Measurements from ENCODE around the gene KRTAP24-1. TPM values are rescaled to one million over a fixed set of nuclear protein-coding genes. Genes with fewer than 3 reads are reported as not detected.
A peak's percentile ranks its signal among the peaks of the same experiment; 100 is the strongest.

Gene KRTAP24-1
- total RNA-seq, 2 experiments from 2014 or later, result not detected

GRCh38 chr21:30269803-30270530 lies 12.8 kb downstream of the KRTAP24-1 start:
- POLR2A ChIA-PET, result no interaction called here
- no peak for TF ChIP-seq CTCF (IDR thresholded peaks at IDR 0.05)
- ATAC-seq (no peak), DNase-seq (no peak)
- H3K9me3 Mint-ChIP-seq, result peaks cover 4% of the 10 kb centered on the region
- no peak overlapping the region for H3K27ac Mint-ChIP-seq
- no peaks in the 10 kb centered on the region for H3K36me3 Mint-ChIP-seq (ENCODE audit: low read depth)
- intact Hi-C loops (cut with micrococcal nuclease), result no loop called here
- H3K4me1 Mint-ChIP-seq (ENCODE audit: low read depth), result no peaks in the 10 kb centered on the region
- no peak overlapping the region for H3K4me3 Mint-ChIP-seq
- no peaks in the 10 kb centered on the region for H3K27me3 Mint-ChIP-seq
- CTCF ChIA-PET, result no interaction called here

- peak; percentile 29 for TF ChIP-seq CTCF (IDR thresholded peaks at IDR 0.05)
- Mint-ChIP-seq H3K4me1 (ENCODE audit: low read depth) (no peaks in the 10 kb centered on the region), H3K27me3 (no peaks in the 10 kb centered on the region), H3K4me3 (no peak overlapping the region), H3K27ac (no peak overlapping the region), H3K36me3 (ENCODE audit: low read depth) (no peaks in the 10 kb centered on the region), H3K9me3 (peaks cover 4% of the 10 kb centered on the region)
- DNase-seq (no peak), ATAC-seq (no peak)
- ChIA-PET POLR2A (no interaction called here), CTCF (no interaction called here)
- intact Hi-C loops (cut with micrococcal nuclease), result no loop called here
Observed at GRCh38 chr21:30268608-30269197, 14.0 kb downstream of the KRTAP24-1 start.

- CTCF ChIA-PET, result interaction anchor here (0.8 kb wide), 1 partner anchor 238 kb away, joined by 3 read pairs; no protein-coding TSS in a partner anchor
Observed at GRCh38 chr21:30257773-30258172, 25.0 kb downstream of the KRTAP24-1 start.

GRCh38 chr21:30256100-30256499 lies 26.6 kb downstream of the KRTAP24-1 start:
- intact Hi-C loops (cut with micrococcal nuclease), result no loop called here
- POLR2A ChIA-PET, result no interaction called here
- no peaks in the 10 kb centered on the region for H3K4me1 Mint-ChIP-seq (ENCODE audit: low read depth)
- H3K27me3 Mint-ChIP-seq, result no peaks in the 10 kb centered on the region
- no peaks in the 10 kb centered on the region for H3K36me3 Mint-ChIP-seq (ENCODE audit: low read depth)
- CTCF ChIA-PET, result no interaction called here
- H3K4me3 Mint-ChIP-seq, result no peak overlapping the region
- TF ChIP-seq CTCF (IDR thresholded peaks at IDR 0.05), result no peak
- H3K9me3 Mint-ChIP-seq, result no peaks in the 10 kb centered on the region
- H3K27ac Mint-ChIP-seq, result no peak overlapping the region
- no peak for ATAC-seq
- DNase-seq, result no peak

More at GRCh38 chr21:30257773-30258172, 25.0 kb downstream of the KRTAP24-1 start:
- H3K36me3 Mint-ChIP-seq (ENCODE audit: low read depth), result no peaks in the 10 kb centered on the region
- ATAC-seq (no peak), DNase-seq (no peak)
- no peaks in the 10 kb centered on the region for H3K27me3 Mint-ChIP-seq
- no peaks in the 10 kb centered on the region for H3K9me3 Mint-ChIP-seq
- no peak overlapping the region for H3K27ac Mint-ChIP-seq
- POLR2A ChIA-PET, result interaction anchor here (0.6 kb wide), 1 partner anchor 54 kb away, joined by 3 read pairs; no protein-coding TSS in a partner anchor
- TF ChIP-seq CTCF (IDR thresholded peaks at IDR 0.05), result no peak
- H3K4me1 Mint-ChIP-seq (ENCODE audit: low read depth), result no peaks in the 10 kb centered on the region
- intact Hi-C loops (cut with micrococcal nuclease), result no loop called here
- H3K4me3 Mint-ChIP-seq, result no peak overlapping the region

- ChIA-PET POLR2A (no interaction called here), CTCF (no interaction called here)
- H3K9me3 Mint-ChIP-seq, result no peaks in the 10 kb centered on the region
- no peak for TF ChIP-seq CTCF (IDR thresholded peaks at IDR 0.05)
- ATAC-seq (no peak), DNase-seq (no peak)
- H3K4me1 Mint-ChIP-seq (ENCODE audit: low read depth), result no peaks in the 10 kb centered on the region
- no peaks in the 10 kb centered on the region for H3K36me3 Mint-ChIP-seq (ENCODE audit: low read depth)
- H3K27ac Mint-ChIP-seq, result no peak overlapping the region
- no peaks in the 10 kb centered on the region for H3K27me3 Mint-ChIP-seq
- intact Hi-C loops (cut with micrococcal nuclease), result no loop called here
- H3K4me3 Mint-ChIP-seq, result no peak overlapping the region
Observed at GRCh38 chr21:30255679-30256078, 27.1 kb downstream of the KRTAP24-1 start.

Measured in activated CD8-positive, alpha-beta T cell treated with anti-CD3 and anti-CD28 coated beads for 36 hours (primary cell).